NCI-H446 (cell line): Measurements from ENCODE around the gene TMEM116.
"Not testable (repeated sequence)": the region's sequence is repeated elsewhere in the genome, so short reads cannot be mapped to it uniquely, and the experiment has no call there.

Source experiments
- DNase-seq, 2 experiments: peaks; one replicate each; lab custom pipeline; 2025; lab: John Stamatoyannopoulos, UW

Gene TMEM116

GRCh38 chr12:112012775-112013600, at the start of gene TMEM116, which contains the start of gene ERP29:
TSS of gene TMEM116 (minus strand) at chr12:112013165. CDS start at chr12:112005270, 7,895 bp downstream.
TSS of gene ERP29 (plus strand) at chr12:112013426. CDS start at chr12:112013466, 40 bp downstream.
- peak; percentile 97 to 99 for DNase-seq

- DNase-seq, result no peak
Measured at GRCh38 chr12:112061137-112061536, 48.2 kb upstream of the TMEM116 start.

GRCh38 chr12:112049351-112049750, 36.4 kb upstream of the TMEM116 start:
- DNase-seq, result no peak

- no peak for DNase-seq
Measured at GRCh38 chr12:112046003-112046402, 33.0 kb upstream of the TMEM116 start.

GRCh38 chr12:112036614-112037013, 23.6 kb upstream of the TMEM116 start:
- not testable (repeated sequence) for DNase-seq

GRCh38 chr12:112035219-112035785, 22.3 kb upstream of the TMEM116 start:
- no peak for DNase-seq

GRCh38 chr12:112032292-112032691, 19.3 kb upstream of the TMEM116 start:
- no peak for DNase-seq

- DNase-seq, result no peak
Measured at GRCh38 chr12:112031472-112031871, 18.5 kb upstream of the TMEM116 start.

- no peak for DNase-seq
Measured at GRCh38 chr12:112029301-112029700, 16.3 kb upstream of the TMEM116 start.

- no peak for DNase-seq
Measured at GRCh38 chr12:112025808-112026375, 12.9 kb upstream of the TMEM116 start.

GRCh38 chr12:112023759-112024396, 10.9 kb upstream of the TMEM116 start:
- no peak for DNase-seq

- DNase-seq, result no peak
Measured at GRCh38 chr12:112022241-112023016, 9.5 kb upstream of the TMEM116 start.

GRCh38 chr12:112020947-112021457, 8.0 kb upstream of the TMEM116 start:
- DNase-seq, result no peak

GRCh38 chr12:112018571-112019237, 5.7 kb upstream of the TMEM116 start:
- no peak for DNase-seq

- peak in 1 of 2 experiments; percentile 9 for DNase-seq
Measured at GRCh38 chr12:112017041-112017440, 4.1 kb upstream of the TMEM116 start.

- no peak for DNase-seq
Measured at GRCh38 chr12:112015938-112016337, 3.0 kb upstream of the TMEM116 start.

- peak; percentile 7 to 58 for DNase-seq
Measured at GRCh38 chr12:112013601-112014402, 837 bp upstream of the TMEM116 start.

- no peak for DNase-seq
Measured at GRCh38 chr12:112011685-112012084, 1.3 kb downstream of the TMEM116 start.

- no peak for DNase-seq
Measured at GRCh38 chr12:112010415-112011344, 2.3 kb downstream of the TMEM116 start.
